CD4-positive, alpha-beta T cell treated with Interleukin-12 subunit alpha and Interleukin-12 subunit beta, for 1 hour (primary cell): Measurements from ENCODE around the gene XPNPEP3.

Source experiments
- DNase-seq: peaks from one replicate; pipeline ENCODE4 v3.0.0-alpha.2; 2020

The XPNPEP3 gene

DNA sequence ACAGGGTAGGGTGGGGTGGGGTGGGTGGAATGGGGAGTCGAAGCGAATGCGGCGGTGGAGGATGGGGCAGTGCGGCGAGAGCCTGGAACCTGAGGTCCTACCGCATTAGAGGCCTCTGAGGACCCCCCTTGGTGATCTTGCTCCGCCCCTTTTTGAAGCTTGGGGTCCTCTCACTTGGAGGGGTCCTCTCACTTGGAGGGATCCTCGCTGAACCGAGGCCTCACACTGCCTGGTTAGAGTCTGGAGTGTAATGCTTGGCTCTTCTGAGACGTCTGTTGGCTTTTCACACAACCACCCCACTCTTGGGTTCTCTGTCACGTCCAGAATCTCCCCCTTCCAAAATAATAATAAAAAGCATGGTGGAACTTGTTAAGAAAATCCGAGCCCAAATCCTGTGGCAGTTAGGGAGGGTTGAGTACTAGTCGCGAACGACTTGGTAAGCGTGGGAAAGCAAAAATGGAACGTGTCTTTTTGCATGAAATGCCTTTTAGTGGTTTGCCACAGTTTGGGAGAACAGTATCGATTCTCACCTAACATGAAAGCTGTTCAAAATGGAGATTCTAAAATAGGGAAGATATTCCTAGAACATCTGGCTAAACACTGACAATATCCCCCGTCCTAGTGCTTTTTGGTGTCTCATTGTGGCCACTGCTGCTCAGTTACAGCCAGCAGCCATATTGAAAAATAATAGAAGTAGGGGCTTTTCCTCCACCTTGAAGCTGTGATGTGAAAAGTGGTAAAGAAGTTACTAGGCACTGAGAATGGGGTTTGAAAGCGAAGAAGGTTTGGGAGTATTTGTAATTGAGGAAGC is 95.1 kb downstream of the XPNPEP3 start:
- DNase-seq = peak; percentile 28

DNA sequence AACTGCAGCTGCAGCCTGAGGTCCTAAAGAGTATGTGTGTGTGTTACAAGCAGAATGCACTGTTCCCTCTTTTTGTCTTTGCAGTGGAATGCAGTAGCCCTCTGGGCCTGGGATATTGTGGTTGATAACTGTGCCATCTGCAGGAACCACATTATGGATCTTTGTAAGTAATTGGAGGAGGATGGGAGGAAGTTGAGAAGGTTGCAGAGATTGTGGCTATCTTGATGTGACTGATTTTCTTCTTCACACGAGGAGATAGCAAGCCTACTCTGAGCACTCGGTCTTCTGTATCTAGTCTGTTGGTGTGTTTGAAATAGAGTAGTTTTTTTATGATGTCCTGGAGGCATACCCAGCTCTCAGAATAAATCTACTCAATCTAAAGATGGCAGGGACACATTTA is 96.5 kb downstream of the XPNPEP3 start:
- no peak for DNase-seq

DNA sequence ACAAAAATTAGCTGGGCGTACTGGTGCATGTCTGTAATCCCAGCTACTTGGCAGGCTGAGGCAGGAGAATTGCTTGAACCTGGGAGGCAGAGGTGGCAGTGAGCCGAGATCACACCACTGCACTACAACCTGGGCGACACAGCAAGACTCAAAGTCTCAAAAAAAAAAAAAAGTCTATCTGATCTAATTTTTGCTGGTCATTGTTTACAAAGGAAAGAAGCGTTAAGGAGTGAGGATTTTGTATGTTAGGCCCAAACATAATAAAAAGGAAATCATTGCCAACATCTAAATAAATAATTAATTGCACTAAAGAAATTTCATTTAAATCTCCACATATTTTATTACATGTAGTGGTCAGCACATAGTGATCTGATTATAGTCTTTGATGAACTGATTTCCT is 97.2 kb downstream of the XPNPEP3 start:
- DNase-seq = no peak

DNA sequence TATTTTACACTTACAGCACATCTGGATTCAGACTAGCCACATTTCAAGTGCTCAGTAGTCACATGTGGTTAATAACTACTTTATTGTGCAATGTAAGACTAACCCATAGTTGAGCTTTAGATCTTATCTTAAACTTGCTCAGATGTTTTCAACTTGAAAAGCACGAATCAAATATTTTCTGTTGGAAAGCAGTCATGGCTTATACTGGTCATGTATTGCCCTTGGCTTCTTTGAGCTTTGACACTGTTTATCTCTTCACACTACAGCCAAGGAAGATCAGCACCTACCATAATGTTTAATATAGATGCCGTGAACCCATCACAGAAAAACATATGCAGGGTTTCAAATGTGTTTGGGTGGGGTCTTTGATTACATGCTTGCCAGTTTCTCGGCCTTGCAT is 98.6 kb downstream of the XPNPEP3 start:
- no peak for DNase-seq

DNA sequence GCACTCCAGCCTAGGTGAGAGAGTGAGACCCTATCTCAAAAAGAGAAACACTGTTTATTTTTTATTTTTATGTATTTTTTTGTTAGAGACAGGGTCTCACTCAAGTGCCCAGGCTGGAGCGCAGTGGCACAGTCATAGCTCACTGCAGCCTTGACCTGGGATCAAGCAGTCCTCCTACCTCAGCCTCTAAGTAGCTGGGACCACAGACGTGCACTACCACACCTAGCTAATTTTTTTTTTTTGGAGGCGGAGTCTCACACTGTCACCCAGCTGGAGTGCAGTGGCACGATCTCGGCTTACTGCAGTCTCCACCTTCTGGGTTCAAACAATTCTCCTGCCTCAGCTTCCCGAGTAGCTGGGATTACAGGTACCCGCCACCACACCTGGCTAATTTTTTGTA is 100.7 kb downstream of the XPNPEP3 start:
- no peak for DNase-seq

DNA sequence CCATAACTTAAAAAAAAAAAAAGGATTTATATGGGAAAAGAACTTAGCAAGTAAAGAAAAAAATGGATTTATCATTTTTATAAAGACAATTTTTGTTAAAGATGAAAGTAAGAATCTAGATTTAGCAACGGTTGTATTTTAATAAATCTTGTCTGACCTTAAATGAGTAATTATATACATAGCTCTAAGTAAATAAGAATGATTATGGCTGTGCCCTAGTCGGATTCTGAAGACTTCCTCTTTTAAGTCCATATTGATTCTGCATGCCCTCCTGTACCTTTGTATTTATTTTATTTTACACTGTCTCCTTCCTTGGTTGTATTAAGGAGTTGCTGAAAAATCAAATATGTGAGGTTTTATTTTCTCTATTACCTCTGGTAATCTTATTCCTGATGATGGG is 101.4 kb downstream of the XPNPEP3 start:
- DNase-seq = no peak

DNA sequence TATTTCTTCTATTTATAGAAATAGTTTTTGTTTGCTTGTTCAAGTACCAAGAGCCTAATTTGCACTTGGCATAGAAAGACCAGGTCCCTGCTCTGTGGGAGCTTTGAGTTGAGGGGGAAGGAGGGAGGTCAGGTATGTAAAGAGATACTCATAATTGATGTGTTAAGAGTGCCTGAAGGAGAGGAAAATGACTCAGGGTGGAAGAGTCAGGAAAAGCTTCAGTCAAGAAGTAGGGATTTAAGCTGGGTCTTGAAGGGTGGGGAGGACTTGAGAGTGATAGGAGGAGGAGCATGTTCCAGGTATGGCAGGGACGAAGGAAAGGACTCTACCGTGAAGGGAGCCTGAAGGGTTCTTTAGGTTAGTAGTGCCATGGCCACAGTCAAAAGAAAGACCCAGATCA is 103.2 kb downstream of the XPNPEP3 start:
- no peak for DNase-seq

DNA sequence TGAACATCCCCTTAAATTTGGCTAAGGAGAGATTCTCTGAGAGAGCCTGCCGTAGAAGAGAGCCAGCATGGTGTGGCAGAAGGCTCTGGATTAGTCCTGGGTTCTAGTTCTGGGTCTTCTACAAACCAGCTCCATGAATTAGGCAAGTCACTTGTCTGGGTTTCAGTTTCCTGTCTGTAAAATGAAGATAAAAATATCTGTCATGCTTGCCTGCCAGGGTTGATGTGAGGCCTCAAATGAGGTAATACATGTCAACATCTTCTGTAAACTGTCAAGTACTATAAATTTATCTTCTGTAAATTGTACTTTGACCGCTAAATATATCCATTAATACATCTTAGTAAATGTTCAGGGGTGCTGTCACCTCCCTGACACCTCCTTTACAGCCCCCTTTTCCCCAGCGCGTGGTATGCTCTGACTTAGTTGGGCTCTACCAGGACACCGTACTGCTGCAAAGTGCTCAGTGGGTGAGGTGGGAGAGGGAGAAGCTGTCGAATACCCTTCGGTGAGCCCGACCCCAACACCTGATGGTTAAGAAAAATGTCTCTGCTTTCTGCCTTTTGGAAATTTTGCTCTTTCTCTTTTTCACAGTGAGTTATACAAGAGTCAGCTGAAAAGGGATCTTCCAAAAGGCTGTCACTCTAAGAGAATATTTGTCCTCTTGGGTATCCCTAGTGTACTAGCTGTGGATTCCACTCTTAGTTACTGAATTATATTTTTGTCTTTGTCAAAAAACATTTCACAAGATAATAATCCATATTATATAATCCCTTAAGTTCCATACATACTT is 109.2 kb downstream of the XPNPEP3 start:
- no peak for DNase-seq

DNA sequence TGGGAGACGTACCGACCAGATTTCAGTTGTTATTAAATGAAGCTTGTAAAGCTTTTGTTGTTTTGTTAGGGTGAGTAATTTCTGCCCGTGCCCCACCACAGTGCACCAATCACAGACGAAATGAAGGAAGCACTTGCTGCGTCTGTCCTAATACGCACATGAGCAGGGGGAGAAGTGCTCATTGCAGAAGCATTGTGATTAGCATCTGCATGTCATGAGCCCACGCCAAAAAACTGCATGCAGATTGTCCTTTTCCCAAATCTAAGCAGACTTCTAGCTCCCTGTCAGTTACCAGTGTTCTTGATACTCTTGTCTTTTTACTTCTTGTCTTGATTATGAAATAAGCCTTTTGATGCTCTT is 109.8 kb downstream of the XPNPEP3 start:
- no peak for DNase-seq

DNA sequence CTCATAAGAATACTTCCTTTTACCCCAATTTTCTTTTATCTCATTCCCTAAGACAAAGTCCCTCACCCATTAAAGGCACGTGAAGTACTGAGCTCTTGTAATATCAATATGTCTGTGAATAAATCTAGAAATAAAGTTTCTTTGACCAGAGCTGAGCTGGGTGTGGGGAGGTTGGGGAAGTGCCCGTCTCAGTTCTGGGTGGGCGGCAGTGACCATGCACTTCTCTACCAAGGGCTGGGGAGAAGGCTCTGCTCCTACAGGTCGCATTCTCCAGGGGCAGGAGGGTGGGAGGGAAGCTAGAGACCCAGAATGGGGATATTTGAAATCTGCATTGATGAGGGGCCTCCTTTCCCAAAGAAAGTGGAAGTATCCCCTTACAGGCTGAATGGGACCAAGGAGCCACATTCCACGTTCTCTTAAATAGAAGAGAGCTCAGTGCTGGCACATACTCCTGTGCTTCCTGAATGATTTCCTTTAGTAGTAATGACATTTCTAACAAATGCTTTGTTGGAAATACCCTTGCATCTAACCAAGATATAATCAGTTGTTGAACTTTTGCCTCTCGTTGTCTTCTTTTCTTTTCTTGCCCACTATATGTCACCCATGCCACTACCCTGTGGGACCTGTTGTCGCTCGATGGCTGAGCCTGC is 110.3 kb downstream of the XPNPEP3 start:
- DNase-seq = no peak

DNA sequence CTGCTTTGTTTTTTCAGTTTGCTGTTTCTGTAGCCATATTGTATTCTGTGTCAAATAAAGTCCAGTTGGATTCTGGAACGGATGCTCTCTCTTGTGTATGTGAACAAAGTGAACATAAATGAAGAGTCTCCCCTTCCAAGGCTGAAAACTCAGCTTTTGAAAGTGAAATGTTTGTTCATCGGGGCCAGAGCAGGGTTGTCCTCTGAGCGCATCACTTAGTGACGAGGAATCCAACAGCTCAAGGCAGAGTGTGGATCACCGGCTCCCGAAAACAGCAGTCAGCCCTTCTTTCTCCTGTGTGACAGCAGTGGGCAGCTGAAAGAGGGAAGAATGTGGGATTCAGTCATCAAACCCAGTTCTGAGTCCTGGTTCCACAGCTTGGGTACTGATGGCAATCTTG is 115.6 kb downstream of the XPNPEP3 start:
- no peak for DNase-seq

DNA sequence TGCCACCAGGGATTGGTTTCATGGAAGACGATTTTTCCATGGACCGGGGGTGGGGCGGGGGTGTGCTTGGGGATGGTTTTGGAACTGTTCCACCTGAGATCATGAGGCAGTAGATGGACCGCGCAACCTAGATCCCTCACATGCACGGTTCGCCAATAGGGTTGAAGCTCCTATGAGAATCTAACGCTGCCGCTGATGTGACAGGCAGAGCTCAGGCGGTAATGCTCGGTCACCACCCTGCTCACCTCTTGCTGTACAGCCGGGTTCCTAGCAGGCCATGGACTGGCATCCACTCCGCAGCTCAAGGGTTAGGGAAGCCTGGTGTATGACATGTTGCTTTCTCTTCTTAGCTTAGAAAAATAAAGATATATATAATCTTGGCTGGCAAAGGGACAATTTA is 116.2 kb downstream of the XPNPEP3 start:
- DNase-seq = no peak

DNA sequence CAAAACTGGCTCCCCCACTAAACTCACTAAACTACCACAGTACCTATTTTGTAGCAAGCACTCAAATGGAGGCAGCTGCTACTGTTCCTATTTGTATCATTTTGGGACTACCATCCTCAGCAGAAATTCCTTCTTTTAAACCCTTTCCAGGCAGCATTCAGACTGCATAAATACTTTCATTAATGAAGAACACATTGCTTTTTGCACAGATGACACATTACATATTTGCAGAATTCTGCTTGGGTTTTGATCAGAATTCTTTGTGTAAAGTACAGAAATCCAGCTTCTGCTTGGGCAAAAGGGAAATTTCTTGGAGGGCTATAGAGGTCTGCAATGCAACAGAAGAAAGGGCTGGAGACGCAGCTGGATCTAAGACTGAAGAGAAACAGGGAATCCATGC is 118.4 kb downstream of the XPNPEP3 start:
- DNase-seq = no peak

DNA sequence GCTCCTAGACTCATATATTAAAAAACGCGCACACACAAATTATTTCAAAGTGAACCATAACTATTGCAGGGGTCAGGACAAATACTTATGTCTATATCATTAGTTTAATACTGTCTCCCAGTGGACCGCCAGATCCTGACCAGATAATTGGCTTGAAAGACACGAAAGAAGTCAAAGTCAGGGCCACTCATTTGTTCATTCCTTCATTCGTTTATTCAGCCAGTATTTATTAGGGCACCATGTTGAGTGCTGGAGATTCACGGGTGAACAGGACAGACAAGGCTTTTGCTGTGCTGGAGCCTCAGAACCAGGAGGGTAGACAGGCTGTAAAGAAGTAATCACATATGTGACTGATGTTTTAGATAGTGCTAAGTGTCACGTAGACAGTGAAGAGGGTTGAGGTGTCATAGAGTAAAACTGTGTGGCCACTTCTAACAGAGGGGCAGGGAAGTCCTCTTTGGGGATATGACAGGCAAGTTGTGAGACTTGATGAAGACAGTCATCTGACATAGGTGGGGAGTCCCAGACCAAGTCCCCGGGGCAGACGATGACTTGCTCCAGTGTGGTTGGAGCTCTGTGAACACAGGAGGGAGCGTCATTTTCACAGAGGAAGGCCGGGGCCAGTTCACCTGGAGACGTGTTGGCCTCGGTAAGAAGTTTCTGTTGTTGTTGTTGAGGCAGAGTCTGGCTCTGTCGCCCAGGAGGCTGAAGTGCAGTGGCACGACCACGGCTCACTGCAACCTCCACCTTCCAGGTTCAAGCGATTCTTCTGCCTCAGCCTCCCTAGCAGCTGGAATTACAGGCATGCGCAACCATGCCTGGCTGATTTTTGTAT is 120.1 kb downstream of the XPNPEP3 start:
- no peak for DNase-seq

DNA sequence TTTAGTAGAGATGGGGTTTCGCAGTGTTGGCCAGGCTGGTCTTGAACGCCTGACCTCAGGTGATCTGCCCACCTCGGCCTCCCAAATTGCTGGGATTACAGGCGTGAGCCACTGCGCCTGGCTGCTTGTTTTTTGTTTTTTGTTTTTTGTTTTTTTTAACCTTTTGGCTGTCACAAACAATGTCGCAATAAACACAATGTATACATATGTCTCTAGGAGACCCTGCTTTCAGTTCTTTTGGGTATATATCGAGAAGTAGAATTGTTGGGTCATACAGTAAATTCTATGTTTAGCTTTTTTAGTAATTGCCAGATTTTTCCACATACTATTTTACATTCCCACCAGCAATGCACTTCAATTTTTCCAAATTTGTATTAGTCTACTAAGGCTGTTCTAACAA is 122.2 kb downstream of the XPNPEP3 start:
- no peak for DNase-seq

DNA sequence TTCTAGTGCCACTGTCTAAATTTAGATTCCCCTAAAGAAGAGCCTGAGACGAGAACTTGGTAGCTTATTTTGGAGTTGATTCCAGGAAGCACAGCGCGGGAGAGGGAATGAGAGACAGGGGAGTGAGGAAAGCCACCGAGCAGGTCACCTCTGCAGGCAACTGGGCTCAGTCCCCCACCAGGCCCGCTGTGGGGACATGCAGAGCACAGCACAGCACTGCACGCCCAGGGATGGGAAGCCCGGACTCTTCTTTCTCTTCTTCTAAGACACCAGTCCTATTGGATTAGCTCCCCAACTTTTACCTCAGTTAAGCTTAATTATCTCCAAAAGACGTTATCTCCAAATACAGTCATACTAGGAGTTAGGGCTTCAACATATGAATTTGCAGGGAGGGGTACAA is 122.9 kb downstream of the XPNPEP3 start:
- DNase-seq = no peak
